Right lobe of liver (tissue), 6 donors: ENCODE results near the gene CDC42BPA. TPM values are rescaled to one million over a fixed set of nuclear protein-coding genes. Genes with fewer than 3 reads are reported as not detected.

ENCODE experiments used
- ATAC-seq, 4 donors: fragments of 200-7000 bp; cut with Tn5 transposase; one replicate each; pipeline ENCODE4 v1.9.1; 2020; ENCODE audit warnings: mild to moderate bottlenecking in 4 of 4, moderate library complexity in 4 of 4
- DNase-seq, 3 donors: peaks; one replicate each; pipeline ENCODE4 v3.0.0-alpha.2; 2020
- H3K27ac ChIP-seq, 3 donors: fragments of 200-600 bp; one replicate each; pipeline ENCODE4 v1.8.0; 2022
- H3K27me3 ChIP-seq, 2 donors: fragments of 200-600 bp; one replicate each; pipeline ENCODE4 v1.8.0; 2022
- H3K36me3 ChIP-seq, 4 donors: fragments of 200-600 bp; sonication (generic) in 1 of 4; one replicate each; pipeline versions ENCODE4 v1.5.1 to v1.8.0; 2017 to 2022; ENCODE audit warnings: control low read depth in 1 of 4
- H3K4me1 ChIP-seq, 4 donors: fragments of 200-600 bp; sonication (generic) in 1 of 4; one replicate each; pipeline versions ENCODE4 v1.5.1 to v1.8.0; 2017 to 2022; ENCODE audit warnings: control low read depth in 1 of 4
- H3K4me3 ChIP-seq, 3 donors: fragments of 200-600 bp; one replicate each; pipeline ENCODE4 v1.8.0; 2022
- H3K9me3 ChIP-seq, 4 donors: fragments of 200-600 bp; sonication (generic) in 1 of 4; one replicate each; pipeline versions ENCODE4 v1.5.1 to v1.8.0; 2017 to 2022; ENCODE audit warnings: control low read depth in 1 of 4
- CTCF ChIP-seq, 4 donors: fragments of 200-600 bp in 3 of 4; fragments of 450-650 bp in 1 of 4; IDR thresholded peaks; one replicate each; pipeline versions ENCODE4 v1.5.1 to v1.8.0; 2016 to 2022; ENCODE audit warnings: antibody characterized with exemption in 4 of 4, mild to moderate bottlenecking in 2 of 4
- POLR2A ChIP-seq: fragments of 450-650 bp; IDR thresholded peaks from one replicate; pipeline ENCODE4 v1.6.1; 2017; ENCODE audit warnings: antibody characterized with exemption, mild to moderate bottlenecking
- WGBS: methylation state at CpG from one replicate; pipeline ENCODE4 v1.1.6; 2018; ENCODE audit warnings: low coverage, low lambda C conversion rate; ENCODE audit not compliant: insufficient coverage; ENCODE audit errors: missing lambda C conversion rate; 5-methylcytosine and 5-hydroxymethylcytosine counted together
- intact Hi-C, 2 donors: fragments of 100-400 bp; cut with DNase I; formaldehyde crosslinking; loops; one replicate each; pipeline versions ENCODE4 v1.11.2 to v1.14.1; 2022
- total RNA-seq, 6 experiments: library from RNA; depleted of rRNA in 2 of 6; stranded (reverse); fragments of >200 nt in 2 of 6; fragmentation: NEBNext Ultra II Directional in 3 of 6; extraction: Animal tissue kit (Norgen Biotek cat#: 25700) in 3 of 6; gene quantifications; one replicate each; pipeline versions ENCODE4 v1.1.0 to v1.2.4, GENCODE V29; 2016 to 2023
- donor health status: DM: no; HTN: yes; CAD: no.
- donor health status: DM: no; HTN: no; CAD: no.
- donor health status: DM: no; HTN: no; CAD: no.
- donor health status: DM: no; HTN: yes; CAD: no.
- donor health status: DM: no; HTN: yes; CAD: no.

The CDC42BPA gene
- total RNA-seq, 6 experiments from 2014 or later = 11.4 to 35.0 (median 22.2) TPM

DNA sequence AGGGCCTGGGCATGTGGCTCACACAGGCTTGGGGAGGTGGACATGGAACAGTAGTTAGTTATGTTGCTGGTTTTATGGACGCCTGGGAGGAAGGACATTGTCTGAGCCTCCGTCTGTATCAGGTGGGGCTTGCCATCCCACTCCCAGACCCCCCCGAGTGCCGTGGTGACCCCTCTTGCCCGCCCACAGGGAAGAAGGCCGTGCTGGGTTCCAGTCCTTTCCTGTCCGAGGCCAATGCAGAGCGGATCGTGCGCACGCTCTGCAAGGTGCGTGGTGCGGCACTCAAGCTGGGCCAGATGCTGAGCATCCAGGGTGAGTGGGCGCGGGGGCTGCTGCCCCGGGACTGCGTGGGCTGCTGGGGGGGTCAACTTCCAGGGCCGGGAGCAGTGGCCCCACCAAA, 336.5 kb downstream of the CDC42BPA start:
- no peak for TF ChIP-seq POLR2A
- no peak for TF ChIP-seq CTCF (IDR thresholded peaks at IDR 0.05)
- H3K27me3 ChIP-seq = no peaks in the 10 kb centered on the region
- 67% methylated on average over 2 of the region's 18 CpGs for WGBS
- H3K4me1 ChIP-seq = peaks cover 0 to 30% (median 17%) of the 10 kb centered on the region in 4 donors
- peaks cover 0 to 46% (median 18%) of the 10 kb centered on the region in 4 donors for H3K36me3 ChIP-seq
- intact Hi-C loops = no loop called here
- H3K27ac ChIP-seq = no peak overlapping the region
- DNase-seq = no peak
- no peaks in the 10 kb centered on the region for H3K9me3 ChIP-seq
- H3K4me3 ChIP-seq = no peak overlapping the region
- ATAC-seq = no peak

GRCh38 chr1:226981386-226981817, 336.9 kb downstream of the CDC42BPA start:
- Histone ChIP-seq H3K27me3 (no peaks in the 10 kb centered on the region), H3K9me3 (no peaks in the 10 kb centered on the region), H3K4me1 (peaks cover 0 to 35% (median 19%) of the 10 kb centered on the region in 4 donors), H3K4me3 (no peak overlapping the region), H3K27ac (peak overlapping the region in 1 of 3 donors; percentile 82), H3K36me3 (peaks cover 0 to 41% (median 16%) of the 10 kb centered on the region in 4 donors)
- TF ChIP-seq POLR2A = no peak
- no peak for TF ChIP-seq CTCF (IDR thresholded peaks at IDR 0.05)
- intact Hi-C loops = no loop called here
- ATAC-seq (no peak), DNase-seq (no peak)
- WGBS = no CpG with 5 or more reads among the region's 12 CpGs

DNA sequence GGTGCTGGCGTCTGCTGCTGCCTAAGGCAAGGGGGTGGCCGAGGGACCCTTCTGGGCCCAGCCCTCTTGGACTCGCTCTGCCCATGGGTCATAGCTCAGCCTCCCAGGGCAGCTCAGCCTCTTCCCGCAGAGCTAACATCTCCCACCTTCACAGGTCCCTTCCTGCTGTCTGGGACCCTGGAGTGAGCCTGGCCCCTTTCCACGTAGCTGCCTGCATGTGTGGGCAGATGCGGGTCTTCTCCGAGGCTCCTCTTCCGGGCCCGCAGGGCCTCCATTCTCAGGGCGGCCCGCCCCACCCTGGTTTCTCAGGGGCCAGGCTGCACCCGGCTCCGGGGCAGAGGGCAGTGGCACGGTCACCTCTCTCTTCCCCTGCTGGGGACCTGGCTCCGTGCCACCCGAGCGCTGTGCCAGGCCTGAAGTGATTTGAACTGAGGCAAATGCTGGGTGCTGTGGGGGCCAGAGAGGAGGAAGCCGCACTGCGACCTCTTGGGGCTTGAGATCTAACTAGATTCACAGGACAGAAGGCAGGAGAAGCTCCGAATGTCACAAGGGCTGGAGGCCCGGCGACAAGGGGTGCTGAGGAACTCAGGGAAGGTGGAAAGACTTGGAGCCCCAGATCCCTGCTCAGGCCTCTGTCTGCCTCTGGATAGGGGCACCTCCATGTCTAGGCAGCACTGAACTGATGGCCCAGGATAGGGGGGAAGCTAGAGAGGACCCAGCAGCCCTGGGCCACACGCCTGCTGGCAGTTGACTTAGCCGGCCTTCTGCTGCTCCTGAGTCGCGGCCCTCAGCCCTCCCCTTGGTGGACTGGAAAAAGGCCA, 337.5 kb downstream of the CDC42BPA start:
- WGBS = 23% methylated on average over 14 of the region's 26 CpGs
- Histone ChIP-seq H3K27ac (peak overlapping the region; percentile 5 to 82 (median 44)), H3K4me3 (peak overlapping the region in 1 of 3 donors; percentile 38), H3K27me3 (no peaks in the 10 kb centered on the region), H3K36me3 (peaks cover 0 to 35% (median 16%) of the 10 kb centered on the region in 4 donors), H3K9me3 (no peaks in the 10 kb centered on the region), H3K4me1 (peaks cover 0 to 37% (median 20%) of the 10 kb centered on the region in 4 donors)
- no peak for TF ChIP-seq POLR2A
- ATAC-seq = peak; percentile 81 to 86 (median 82)
- peak; percentile 90 to 95 (median 94) for DNase-seq
- intact Hi-C loops = no loop called here

GRCh38 chr1:226980122-226980560, 338.2 kb downstream of the CDC42BPA start:
- TF ChIP-seq POLR2A = no peak
- no peak for TF ChIP-seq CTCF (IDR thresholded peaks at IDR 0.05)
- intact Hi-C loops = no loop called here
- no peaks in the 10 kb centered on the region for H3K9me3 ChIP-seq
- peaks cover 0 to 44% (median 23%) of the 10 kb centered on the region in 4 donors for H3K4me1 ChIP-seq
- H3K4me3 ChIP-seq = peak overlapping the region in 1 of 3 donors; percentile 38
- ATAC-seq (peak; percentile 27 to 52 (median 38)), DNase-seq (peak in 1 of 3 donors; percentile 66)
- H3K27ac ChIP-seq = peak overlapping the region; percentile 5 to 82 (median 44)
- no CpG with 5 or more reads among the region's 4 CpGs for WGBS
- peaks cover 0 to 29% (median 14%) of the 10 kb centered on the region in 4 donors for H3K36me3 ChIP-seq
- H3K27me3 ChIP-seq = no peaks in the 10 kb centered on the region

DNA sequence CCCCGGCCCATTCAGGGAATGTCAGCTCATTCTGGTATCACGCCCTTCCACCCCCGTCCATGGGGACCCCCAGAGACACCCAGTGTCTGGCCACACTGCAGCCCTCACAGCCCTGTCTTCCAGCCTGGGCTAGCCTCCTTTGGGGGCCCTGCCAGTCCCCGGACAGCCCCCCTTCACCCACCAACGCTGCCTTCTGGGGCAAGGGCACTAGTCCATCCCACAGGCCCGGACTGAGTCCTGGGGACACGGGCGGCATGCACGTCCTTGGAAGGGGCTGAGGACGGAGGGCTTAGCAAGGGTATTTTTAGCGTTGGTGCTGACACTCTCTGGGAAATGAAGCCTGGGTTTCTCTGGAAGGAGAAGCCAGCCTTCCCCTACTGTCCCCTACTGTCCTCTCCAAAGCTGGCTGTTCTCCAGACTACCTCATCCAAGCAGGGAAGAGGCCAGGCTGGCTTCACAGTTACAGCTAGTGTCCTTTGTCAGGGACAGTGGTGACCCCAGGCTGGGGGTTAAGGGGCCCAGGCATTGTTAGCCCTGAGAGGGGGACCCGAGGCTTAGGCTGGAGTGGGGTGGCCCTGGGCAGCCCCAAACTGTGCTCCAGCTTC, 338.7 kb downstream of the CDC42BPA start:
- WGBS = 100% methylated on average over 1 of the region's 12 CpGs
- Histone ChIP-seq H3K27me3 (no peaks in the 10 kb centered on the region), H3K4me1 (peaks cover 0 to 48% (median 26%) of the 10 kb centered on the region in 4 donors), H3K36me3 (peaks cover 0 to 26% (median 11%) of the 10 kb centered on the region in 4 donors), H3K9me3 (no peaks in the 10 kb centered on the region), H3K27ac (peak overlapping the region in 2 of 3 donors; percentile 44 to 82), H3K4me3 (no peak overlapping the region)
- DNase-seq = peak in 1 of 3 donors; percentile 73
- no peak for TF ChIP-seq CTCF (IDR thresholded peaks at IDR 0.05)
- no peak for TF ChIP-seq POLR2A
- ATAC-seq = peak; percentile 17 to 44 (median 42)
- intact Hi-C loops = no loop called here
